Head of caudate nucleus (tissue), 42 donors: Measurements from ENCODE around the gene SETD1A.

Source experiments
- DNase-seq, 42 donors: peaks; one replicate each; pipeline versions ENCODE4 v3.0.0 to v3.0.0-alpha.2; 2020 to 2021; ENCODE audit warnings: mixed read lengths in 7 of 42
- intact Hi-C: fragments of 100-400 bp; cut with DNase I; formaldehyde crosslinking; loops from one replicate; pipeline ENCODE4 v1.15.0; 2022

SETD1A gene

GRCh38 chr16:30989469-30990047, 32.0 kb downstream of the SETD1A start:
- intact Hi-C loops, result loop anchor here (5.0 to 10.0 kb wide), 4 partner anchors 45 to 875 kb away; partner anchors contain the start of genes STX4, VKORC1 and ZNF843

GRCh38 chr16:30990105-30990504, 32.6 kb downstream of the SETD1A start:
- DNase-seq, result no peak
- intact Hi-C loops, result no loop called here

More at GRCh38 chr16:30989469-30990047, 32.0 kb downstream of the SETD1A start:
- no peak for DNase-seq

GRCh38 chr16:30991052-30991451, 33.5 kb downstream of the SETD1A start:
- intact Hi-C loops, result no loop called here

GRCh38 chr16:30992276-30992780, 34.8 kb downstream of the SETD1A start:
- intact Hi-C loops, result no loop called here
- DNase-seq, result no peak

More at GRCh38 chr16:30991052-30991451, 33.5 kb downstream of the SETD1A start:
- DNase-seq, result no peak

- intact Hi-C loops, result no loop called here
- no peak for DNase-seq
Observed at GRCh38 chr16:30992931-30993816, 35.6 kb downstream of the SETD1A start.

- intact Hi-C loops, result no loop called here
- DNase-seq, result no peak
Observed at GRCh38 chr16:30995927-30996323, 38.4 kb downstream of the SETD1A start.

GRCh38 chr16:30996324-30996984, 38.9 kb downstream of the SETD1A start:
- no peak for DNase-seq
- intact Hi-C loops, result no loop called here

- DNase-seq, result peak in 33 of 42 donors; percentile 23 to 76 (median 51)
- intact Hi-C loops, result no loop called here
Observed at GRCh38 chr16:30996985-30997724, 39.6 kb downstream of the SETD1A start.

- intact Hi-C loops, result no loop called here
- no peak for DNase-seq
Observed at GRCh38 chr16:30997725-30998711, 40.5 kb downstream of the SETD1A start.

- peak in 11 of 42 donors; percentile 23 to 65 (median 52) for DNase-seq
- intact Hi-C loops, result no loop called here
Observed at GRCh38 chr16:30998852-30999761, 41.6 kb downstream of the SETD1A start.

GRCh38 chr16:31000671-31001382, 43.3 kb downstream of the SETD1A start:
- intact Hi-C loops, result no loop called here
- no peak for DNase-seq

- no peak for DNase-seq
- intact Hi-C loops, result no loop called here
Observed at GRCh38 chr16:31001507-31002249, 44.1 kb downstream of the SETD1A start.

GRCh38 chr16:31002250-31002700, 44.7 kb downstream of the SETD1A start:
- DNase-seq, result peak in 37 of 42 donors; percentile 20 to 88 (median 61)
- intact Hi-C loops, result no loop called here

GRCh38 chr16:31002862-31003341, 45.3 kb downstream of the SETD1A start:
- intact Hi-C loops, result no loop called here
- DNase-seq, result no peak

GRCh38 chr16:31003744-31004143, 46.2 kb downstream of the SETD1A start:
- intact Hi-C loops, result no loop called here
- DNase-seq, result no peak
